Measurements from ENCODE around the gene SDK1. TPM values are rescaled to one million over a fixed set of nuclear protein-coding genes. Genes with fewer than 3 reads are reported as not detected.

The SDK1 gene
- total RNA-seq, 1 donor from 2014 or later, result 37.6 TPM

DNA sequence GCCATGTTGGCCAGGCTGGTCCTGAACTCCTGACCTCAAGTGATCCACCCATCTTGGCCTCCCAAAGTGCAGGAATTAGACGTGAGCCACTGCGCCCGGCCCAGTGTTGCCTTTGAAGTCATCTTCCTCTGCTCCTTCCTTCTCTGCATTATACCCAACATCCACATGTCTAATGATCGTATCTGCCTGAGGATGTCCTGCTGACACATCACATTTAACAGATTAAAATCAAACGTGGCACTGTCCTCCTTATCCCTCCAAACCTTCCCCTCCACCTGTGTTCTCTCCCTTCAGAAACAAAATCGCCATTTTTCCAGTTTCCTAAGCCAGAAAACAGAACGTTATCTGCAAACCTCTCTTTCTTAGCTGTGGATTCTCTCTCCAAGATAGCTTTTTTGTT lies 8.4 kb upstream of the SDK1 start:
- TF ChIP-seq CTCF (IDR thresholded peaks at IDR 0.05; ENCODE audit: unreplicated experiment), result no peak
- peaks cover 12% of the 10 kb centered on the region for H3K4me1 Mint-ChIP-seq (ENCODE audit: low read depth)
- H3K27ac Mint-ChIP-seq, result no peak overlapping the region
- no peak for DNase-seq (ENCODE audit: low spot score, unreplicated experiment)
- no peak overlapping the region for H3K4me3 Mint-ChIP-seq (ENCODE audit: low read depth)
- H3K9me3 Mint-ChIP-seq (ENCODE audit: low read depth), result no peaks in the 10 kb centered on the region
- no peaks in the 10 kb centered on the region for H3K36me3 Mint-ChIP-seq (ENCODE audit: insufficient read depth)
- H3K27me3 Mint-ChIP-seq, result no peaks in the 10 kb centered on the region

DNA sequence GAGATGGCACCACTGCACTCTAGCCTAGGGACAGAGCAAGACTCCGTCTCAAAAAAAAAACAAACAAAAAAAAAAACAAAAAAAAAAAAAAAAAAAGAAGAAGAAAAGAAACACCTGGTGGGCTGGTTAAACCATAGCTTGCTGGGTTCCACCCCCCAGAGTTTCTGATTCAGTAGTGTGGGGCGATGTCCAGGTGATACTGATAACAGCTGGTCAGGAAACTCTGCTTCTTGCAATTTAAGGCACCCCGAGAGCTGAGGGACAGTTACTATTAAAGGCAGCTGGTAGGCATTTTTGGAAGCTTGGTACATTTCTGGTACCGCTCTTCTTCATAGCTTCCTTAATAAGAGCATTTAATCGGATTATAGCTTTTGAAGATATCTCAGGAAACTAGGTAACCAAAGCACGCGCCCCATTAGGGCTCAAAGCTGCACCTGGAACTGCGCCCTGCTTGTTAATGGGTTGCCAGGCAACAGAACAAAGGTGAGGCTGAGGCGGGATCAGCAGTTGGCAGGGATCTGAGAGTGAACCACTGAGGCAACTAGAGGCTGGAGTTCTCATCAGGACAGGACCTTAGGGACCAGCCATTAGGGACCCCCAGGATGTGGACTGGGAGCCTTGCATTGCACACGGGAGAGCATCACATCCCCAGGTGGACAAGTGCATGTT lies 6.5 kb upstream of the SDK1 start:
- Mint-ChIP-seq H3K27ac (peak overlapping the region; percentile 71), H3K4me3 (ENCODE audit: low read depth) (no peak overlapping the region), H3K36me3 (ENCODE audit: insufficient read depth) (no peaks in the 10 kb centered on the region), H3K27me3 (peaks cover 4% of the 10 kb centered on the region), H3K4me1 (ENCODE audit: low read depth) (peaks cover 12% of the 10 kb centered on the region), H3K9me3 (ENCODE audit: low read depth) (no peaks in the 10 kb centered on the region)
- DNase-seq (ENCODE audit: low spot score, unreplicated experiment), result no peak
- TF ChIP-seq CTCF (IDR thresholded peaks at IDR 0.05; ENCODE audit: unreplicated experiment), result no peak

DNA sequence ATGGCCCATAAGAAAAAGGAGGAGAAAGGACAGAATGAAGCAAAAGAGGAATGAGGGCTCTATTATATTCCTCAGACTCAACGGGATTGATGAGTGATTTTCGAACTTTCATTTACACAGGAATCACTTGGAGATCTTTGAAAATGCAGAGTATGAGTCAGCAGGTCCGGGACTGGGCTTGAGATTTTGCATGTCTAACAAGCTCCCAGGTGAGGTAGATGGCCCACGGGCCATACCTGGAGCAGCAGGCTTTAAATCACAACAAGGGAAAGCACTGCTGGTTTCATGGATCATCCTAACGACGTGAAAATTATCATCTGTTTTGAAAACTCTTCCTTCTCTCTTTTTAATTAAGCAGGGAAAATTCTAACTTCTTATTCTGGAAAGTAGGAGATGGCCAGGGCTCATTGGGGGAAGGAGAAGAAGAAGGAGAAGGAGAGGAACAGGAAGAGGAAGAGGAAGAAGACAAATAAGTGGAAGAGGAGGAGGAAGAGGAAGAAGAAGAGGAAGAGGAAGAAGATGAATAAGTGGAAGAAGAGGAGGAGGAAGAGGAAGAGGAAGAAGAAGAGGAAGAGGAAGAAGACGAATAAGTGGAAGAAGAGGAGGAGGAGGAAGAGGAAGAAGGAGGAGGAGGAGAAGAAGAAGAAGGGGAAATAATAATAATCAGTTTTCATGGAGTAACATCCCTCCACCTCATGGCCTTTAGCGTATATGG lies 3.8 kb upstream of the SDK1 start:
- Mint-ChIP-seq H3K27ac (no peak overlapping the region), H3K4me1 (ENCODE audit: low read depth) (peaks cover 19% of the 10 kb centered on the region), H3K9me3 (ENCODE audit: low read depth) (no peaks in the 10 kb centered on the region), H3K36me3 (ENCODE audit: insufficient read depth) (no peaks in the 10 kb centered on the region), H3K4me3 (ENCODE audit: low read depth) (no peak overlapping the region), H3K27me3 (peaks cover 10% of the 10 kb centered on the region)
- TF ChIP-seq CTCF (IDR thresholded peaks at IDR 0.05; ENCODE audit: unreplicated experiment), result no peak
- no peak for DNase-seq (ENCODE audit: low spot score, unreplicated experiment)

- DNase-seq (ENCODE audit: low spot score, unreplicated experiment), result no peak
- TF ChIP-seq CTCF (IDR thresholded peaks at IDR 0.05; ENCODE audit: unreplicated experiment), result no peak
- H3K27ac Mint-ChIP-seq, result peak overlapping the region; percentile 56
- H3K4me3 Mint-ChIP-seq (ENCODE audit: low read depth), result peak overlapping the region; percentile 74
- no peaks in the 10 kb centered on the region for H3K9me3 Mint-ChIP-seq (ENCODE audit: low read depth)
- peaks cover 10% of the 10 kb centered on the region for H3K27me3 Mint-ChIP-seq
- peaks cover 26% of the 10 kb centered on the region for H3K4me1 Mint-ChIP-seq (ENCODE audit: low read depth)
- H3K36me3 Mint-ChIP-seq (ENCODE audit: insufficient read depth), result no peaks in the 10 kb centered on the region
Measured at GRCh38 chr7:3300221-3300650, 816 bp upstream of the SDK1 start.

GRCh38 chr7:3301449-3301731 lies 338 bp downstream of the SDK1 start:
- H3K4me1 Mint-ChIP-seq (ENCODE audit: low read depth), result peaks cover 26% of the 10 kb centered on the region
- TF ChIP-seq CTCF (IDR thresholded peaks at IDR 0.05; ENCODE audit: unreplicated experiment), result no peak
- H3K4me3 Mint-ChIP-seq (ENCODE audit: low read depth), result no peak overlapping the region
- H3K36me3 Mint-ChIP-seq (ENCODE audit: insufficient read depth), result no peaks in the 10 kb centered on the region
- H3K27ac Mint-ChIP-seq, result no peak overlapping the region
- peaks cover 10% of the 10 kb centered on the region for H3K27me3 Mint-ChIP-seq
- no peaks in the 10 kb centered on the region for H3K9me3 Mint-ChIP-seq (ENCODE audit: low read depth)
- DNase-seq (ENCODE audit: low spot score, unreplicated experiment), result no peak
